Sigmoid colon (tissue), 7 donors: ENCODE results near the gene MPV17L2. TPM values are rescaled to one million over a fixed set of nuclear protein-coding genes. Genes with fewer than 3 reads are reported as not detected.

Experiments used
- DNase-seq: peaks from one replicate; pipeline ENCODE4 v3.0.0-alpha.2; 2019
- H3K27ac ChIP-seq, 4 donors: fragments of 200-600 bp; sonication (generic); one replicate each; pipeline ENCODE4 v1.5.1; 2016 to 2019; ENCODE audit warnings: mild to moderate bottlenecking in 1 of 4
- H3K27me3 ChIP-seq, 3 donors: fragments of 200-600 bp; sonication (generic); one replicate each; pipeline ENCODE4 v1.5.1; 2019; ENCODE audit warnings: mild to moderate bottlenecking in 1 of 3
- H3K36me3 ChIP-seq, 4 donors: fragments of 200-600 bp; sonication (generic); one replicate each; pipeline ENCODE4 v1.5.1; 2016 to 2019
- H3K4me1 ChIP-seq, 4 donors: fragments of 200-600 bp; sonication (generic); one replicate each; pipeline ENCODE4 v1.5.1; 2017 to 2019
- H3K4me3 ChIP-seq, 4 donors: fragments of 200-600 bp; sonication (generic); one replicate each; pipeline ENCODE4 v1.5.1; 2017 to 2019; ENCODE audit warnings: mild to moderate bottlenecking in 2 of 4, moderate library complexity in 1 of 4
- H3K9me3 ChIP-seq, 4 donors: fragments of 200-600 bp in 3 of 4; sonication (generic) in 3 of 4; one replicate each; pipeline versions ENCODE4 v1.5.1 to v1.6.1; 2013 to 2019
- CTCF ChIP-seq, 4 experiments: fragments of 450-650 bp in 3 of 4; fragments of 200-600 bp in 1 of 4; IDR thresholded peaks; one replicate each; pipeline ENCODE4 v1.5.1; 2016 to 2019; ENCODE audit warnings: antibody characterized with exemption in 4 of 4, mild to moderate bottlenecking in 3 of 4, moderate library complexity in 2 of 4
- EP300 ChIP-seq, 4 donors: sonication (generic); formaldehyde crosslinking; IDR thresholded peaks; one replicate each; pipeline ENCODE4 v1.6.1; 2017; ENCODE audit warnings: antibody characterized with exemption in 4 of 4
- POLR2A ChIP-seq, 2 donors: fragments of 450-650 bp; IDR thresholded peaks; one replicate each; pipeline ENCODE4 v1.6.1; 2016; ENCODE audit warnings: antibody characterized with exemption in 2 of 2, mild to moderate bottlenecking in 2 of 2, moderate library complexity in 2 of 2
- POLR2AphosphoS5 ChIP-seq, 4 donors: sonication (generic); formaldehyde crosslinking; IDR thresholded peaks; one replicate each; pipeline ENCODE4 v1.6.1; 2017; ENCODE audit warnings: antibody characterized with exemption in 4 of 4
- WGBS, 2 donors: extraction: QIAGEN DNeasy Blood & Tissue Kit; methylation state at CpG; one replicate each; pipeline ENCODE4 v1.1.7; 2013; 5-methylcytosine and 5-hydroxymethylcytosine counted together
- intact Hi-C: fragments of 100-400 bp; cut with DNase I; formaldehyde crosslinking; loops from one replicate; pipeline ENCODE4 v1.15.1; 2023
- polyA plus RNA-seq, 3 donors: library from polyadenylated mRNA; stranded (reverse); fragments of 200-250 nt; gene quantifications; one replicate each; pipeline ENCODE4 v1.2.3, GENCODE V29; 2013
- total RNA-seq, 4 donors: library from RNA; depleted of rRNA; stranded (reverse); fragments of >200 nt; gene quantifications; one replicate each; pipeline ENCODE4 v1.1.0, GENCODE V29; 2016
- donor health status: healthy with polysubstance abuse.
- donor health status: Bipolar disorder and iron deficiency.
- donor health status: healthy.

The MPV17L2 gene
- total and polyA plus RNA-seq, 7 donors, result 9.0 to 37.3 (median 18.9) TPM

- Histone ChIP-seq H3K4me1 (peaks cover 0 to 51% (median 36%) of the 10 kb centered on the region in 4 donors), H3K27me3 (peaks cover 6 to 62% (median 27%) of the 10 kb centered on the region in 3 donors), H3K27ac (peak overlapping the region in 2 of 4 donors; percentile 18 to 72), H3K4me3 (no peak overlapping the region), H3K9me3 (peaks cover 0 to 2% (median under 1%) of the 10 kb centered on the region in 4 donors), H3K36me3 (no peaks in the 10 kb centered on the region)
- no peak for DNase-seq
- 70 to 79% methylated on average over 6 of the region's 6 CpGs for WGBS, 2 donors
- intact Hi-C loops, result no loop called here
- TF ChIP-seq EP300 (IDR thresholded peaks at IDR 0.05) (no peak), CTCF (IDR thresholded peaks at IDR 0.05) (no peak), POLR2A (IDR thresholded peaks at IDR 0.05) (no peak)
Observed at GRCh38 chr19:18227781-18228271, 34.8 kb downstream of the MPV17L2 start.

GRCh38 chr19:18229474-18229873 is 36.5 kb downstream of the MPV17L2 start:
- WGBS, 2 donors, result 66 to 71% methylated on average over 5 of the region's 5 CpGs
- Histone ChIP-seq H3K27ac (no peak overlapping the region), H3K27me3 (peaks cover 12 to 79% (median 43%) of the 10 kb centered on the region in 3 donors), H3K9me3 (peaks cover 0 to 12% (median 7%) of the 10 kb centered on the region in 4 donors), H3K4me1 (peaks cover 0 to 44% (median 31%) of the 10 kb centered on the region in 4 donors), H3K4me3 (no peak overlapping the region), H3K36me3 (no peaks in the 10 kb centered on the region)
- DNase-seq, result no peak
- intact Hi-C loops, result no loop called here
- peak in 1 of 4 experiments; percentile 14 for TF ChIP-seq CTCF (IDR thresholded peaks at IDR 0.05)
- no peak for TF ChIP-seq POLR2AphosphoS5 (IDR thresholded peaks at IDR 0.05)

DNA sequence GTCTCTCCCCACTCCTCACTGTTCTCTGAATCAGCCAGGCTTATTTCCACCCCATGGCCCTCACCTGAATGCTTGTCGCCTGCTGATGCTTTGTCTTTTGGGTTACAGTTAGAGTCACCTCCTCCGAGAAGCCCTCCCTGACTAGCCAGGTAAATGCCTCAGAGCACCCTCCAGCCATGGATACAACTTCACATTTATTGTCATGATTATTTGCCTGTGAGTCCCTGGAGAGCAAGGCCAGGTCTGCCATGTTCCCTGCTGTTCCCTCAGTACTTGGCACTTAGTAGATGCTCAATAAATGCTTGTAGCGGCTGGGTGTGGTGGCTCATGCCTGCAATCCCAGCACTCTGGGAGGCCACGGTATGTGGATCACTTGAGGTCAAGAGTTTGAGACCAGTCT is 36.9 kb downstream of the MPV17L2 start:
- TF ChIP-seq EP300 (IDR thresholded peaks at IDR 0.05), result no peak
- TF ChIP-seq CTCF (IDR thresholded peaks at IDR 0.05), result no peak
- no peak for TF ChIP-seq POLR2A (IDR thresholded peaks at IDR 0.05)
- TF ChIP-seq POLR2AphosphoS5 (IDR thresholded peaks at IDR 0.05), result no peak
- H3K4me1 ChIP-seq, result peaks cover 0 to 40% (median 27%) of the 10 kb centered on the region in 4 donors
- intact Hi-C loops, result no loop called here
- no peaks in the 10 kb centered on the region for H3K36me3 ChIP-seq
- no peak overlapping the region for H3K4me3 ChIP-seq
- peaks cover 12 to 79% (median 43%) of the 10 kb centered on the region in 3 donors for H3K27me3 ChIP-seq
- 72 to 86% methylated on average over 4 of the region's 4 CpGs for WGBS, 2 donors
- no peak for DNase-seq
- no peak overlapping the region for H3K27ac ChIP-seq
- H3K9me3 ChIP-seq, result peaks cover 0 to 12% (median 7%) of the 10 kb centered on the region in 4 donors

DNA sequence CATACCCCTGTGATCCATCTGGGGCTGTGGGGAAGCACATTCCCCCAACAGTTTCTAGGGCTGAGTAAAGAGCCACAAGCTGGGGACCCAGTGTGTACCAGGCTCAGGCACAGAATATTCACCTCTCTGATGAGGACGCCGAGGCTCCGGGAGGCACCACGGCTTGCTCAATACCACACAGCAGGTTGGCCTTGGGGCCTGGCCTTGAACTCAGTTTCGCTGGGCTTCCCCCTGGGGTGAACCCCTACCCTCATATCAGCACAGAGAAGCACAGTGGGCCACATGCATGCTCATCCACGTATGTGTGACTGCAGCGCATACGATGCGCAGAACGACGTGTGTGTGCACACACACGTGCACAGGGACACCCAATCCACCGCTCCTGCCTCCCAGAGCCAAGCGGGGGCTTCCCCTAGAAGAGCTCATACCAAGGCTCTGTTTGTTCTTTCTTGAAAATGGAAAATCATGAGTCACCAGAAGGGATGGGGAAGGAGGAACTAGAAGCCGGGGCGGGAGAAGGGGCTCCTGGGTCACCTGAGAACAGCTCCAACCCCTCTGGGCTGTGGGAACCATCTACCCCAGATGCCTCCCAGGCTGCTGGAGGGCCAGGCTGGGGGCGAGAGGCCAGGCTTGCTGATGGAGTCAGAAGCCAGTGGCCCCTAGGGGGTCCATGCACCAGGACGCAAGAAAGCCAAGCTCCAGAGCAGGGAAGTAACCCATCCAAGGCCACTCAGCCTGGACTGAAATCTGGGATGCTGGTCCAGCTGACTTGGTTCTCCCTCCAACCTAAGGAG is 38.1 kb downstream of the MPV17L2 start:
- Histone ChIP-seq H3K4me3 (no peak overlapping the region), H3K4me1 (peaks cover 0 to 28% (median 15%) of the 10 kb centered on the region in 4 donors), H3K9me3 (peaks cover 0 to 12% (median 7%) of the 10 kb centered on the region in 4 donors), H3K36me3 (no peaks in the 10 kb centered on the region), H3K27me3 (peaks cover 12 to 74% (median 35%) of the 10 kb centered on the region in 3 donors), H3K27ac (no peak overlapping the region)
- no peak for TF ChIP-seq EP300 (IDR thresholded peaks at IDR 0.05)
- no peak for TF ChIP-seq CTCF (IDR thresholded peaks at IDR 0.05)
- no peak for TF ChIP-seq POLR2A (IDR thresholded peaks at IDR 0.05)
- TF ChIP-seq POLR2AphosphoS5 (IDR thresholded peaks at IDR 0.05), result no peak
- WGBS, 2 donors, result 54 to 64% methylated on average over 18 of the region's 18 CpGs
- DNase-seq, result no peak
- intact Hi-C loops, result no loop called here
